Measurements from ENCODE around the gene SND1.

- TF ChIP-seq CTCF (IDR thresholded peaks at IDR 0.05) = no peak
- TF ChIP-seq POLR2A (IDR thresholded peaks at IDR 0.05) = no peak
These were observed 367.3 kb downstream of the SND1 start for GRCh38 chr7:128019288-128019687.

Measured in body of pancreas (tissue), 4 donors.